Measurements from ENCODE around the gene NSUN7. TPM values are rescaled to one million over a fixed set of nuclear protein-coding genes. Genes with fewer than 3 reads are reported as not detected.
"Not testable (repeated sequence)": the region's sequence is repeated elsewhere in the genome, so short reads cannot be mapped to it uniquely, and the experiment has no call there.

Gene NSUN7
- total RNA-seq, 1 donor from 2014 or later, result 0.79 TPM

GRCh38 chr4:40812386-40812785 is 62.6 kb downstream of the NSUN7 start:
- H3K36me3 ChIP-seq (ENCODE audit: control insufficient read depth, insufficient read depth, low read length), result peaks cover 5% of the 10 kb centered on the region
- H3K4me3 ChIP-seq (ENCODE audit: low read depth, low read length), result no peak overlapping the region
- FAIRE-seq (no peak), DNase-seq (ENCODE audit: low read depth) (peak; percentile 9)
- no peaks in the 10 kb centered on the region for H3K27me3 ChIP-seq (ENCODE audit: control insufficient read depth, insufficient read depth, low read length)
- TF ChIP-seq, protein P1, sequence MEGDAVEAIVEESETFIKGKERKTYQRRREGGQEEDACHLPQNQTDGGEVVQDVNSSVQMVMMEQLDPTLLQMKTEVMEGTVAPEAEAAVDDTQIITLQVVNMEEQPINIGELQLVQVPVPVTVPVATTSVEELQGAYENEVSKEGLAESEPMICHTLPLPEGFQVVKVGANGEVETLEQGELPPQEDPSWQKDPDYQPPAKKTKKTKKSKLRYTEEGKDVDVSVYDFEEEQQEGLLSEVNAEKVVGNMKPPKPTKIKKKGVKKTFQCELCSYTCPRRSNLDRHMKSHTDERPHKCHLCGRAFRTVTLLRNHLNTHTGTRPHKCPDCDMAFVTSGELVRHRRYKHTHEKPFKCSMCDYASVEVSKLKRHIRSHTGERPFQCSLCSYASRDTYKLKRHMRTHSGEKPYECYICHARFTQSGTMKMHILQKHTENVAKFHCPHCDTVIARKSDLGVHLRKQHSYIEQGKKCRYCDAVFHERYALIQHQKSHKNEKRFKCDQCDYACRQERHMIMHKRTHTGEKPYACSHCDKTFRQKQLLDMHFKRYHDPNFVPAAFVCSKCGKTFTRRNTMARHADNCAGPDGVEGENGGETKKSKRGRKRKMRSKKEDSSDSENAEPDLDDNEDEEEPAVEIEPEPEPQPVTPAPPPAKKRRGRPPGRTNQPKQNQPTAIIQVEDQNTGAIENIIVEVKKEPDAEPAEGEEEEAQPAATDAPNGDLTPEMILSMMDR (IDR thresholded peaks at IDR 0.05; ENCODE audit: insufficient read depth, low read length, severe bottlenecking), result no peak

GRCh38 chr4:40812856-40813255 is 63.1 kb downstream of the NSUN7 start:
- FAIRE-seq (no peak), DNase-seq (ENCODE audit: low read depth) (no peak)
- Histone ChIP-seq H3K36me3 (ENCODE audit: control insufficient read depth, insufficient read depth, low read length) (peaks cover 5% of the 10 kb centered on the region), H3K27me3 (ENCODE audit: control insufficient read depth, insufficient read depth, low read length) (no peaks in the 10 kb centered on the region), H3K4me3 (ENCODE audit: low read depth, low read length) (no peak overlapping the region)
- TF ChIP-seq, protein P1 (IDR thresholded peaks at IDR 0.05; ENCODE audit: insufficient read depth, low read length, severe bottlenecking), result no peak

DNA sequence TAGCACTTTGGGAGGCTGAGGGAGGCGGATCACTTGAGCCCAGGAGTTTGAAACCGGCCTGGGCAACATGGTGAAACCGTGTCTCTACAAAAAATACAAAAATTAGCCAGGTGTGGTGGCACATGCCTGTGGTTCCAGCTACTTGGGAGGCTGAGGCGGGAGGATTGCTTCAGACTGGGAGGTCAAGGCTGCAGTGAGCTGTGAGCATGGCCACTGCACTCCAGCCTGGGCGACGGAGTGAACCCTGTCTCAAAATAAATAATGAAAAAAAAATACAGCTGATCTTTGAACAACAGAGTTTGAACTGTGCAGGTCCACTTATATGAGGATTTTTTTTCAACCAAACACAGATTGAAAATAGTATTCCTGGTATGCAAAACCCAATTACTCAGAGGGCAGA is 67.4 kb downstream of the NSUN7 start:
- not testable (repeated sequence) for H3K27me3 ChIP-seq (ENCODE audit: control insufficient read depth, insufficient read depth, low read length); DNase-seq (ENCODE audit: low read depth); FAIRE-seq; H3K4me3 ChIP-seq (ENCODE audit: low read depth, low read length)
- H3K36me3 ChIP-seq (ENCODE audit: control insufficient read depth, insufficient read depth, low read length), result peaks cover 12% of the 10 kb centered on the region

DNA sequence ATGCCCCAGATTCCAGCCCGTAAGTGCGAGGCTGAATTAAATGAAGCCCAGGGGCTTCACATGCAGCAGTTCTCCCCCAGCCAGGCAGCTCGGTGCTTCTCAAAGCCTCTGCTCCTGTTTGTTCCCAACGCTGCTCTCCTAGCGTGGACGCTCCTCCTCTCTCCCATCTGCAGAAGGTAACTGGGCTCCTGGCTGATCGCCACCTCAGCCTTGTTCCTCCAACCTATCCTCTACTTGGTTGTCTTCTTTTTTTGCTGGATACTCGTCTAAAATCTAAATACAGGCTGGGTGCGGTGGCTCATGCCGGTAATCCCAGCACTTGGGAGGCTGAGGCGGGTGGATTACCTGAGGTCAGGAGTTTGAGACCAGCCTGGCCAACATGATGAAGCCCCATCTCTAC is 70.3 kb downstream of the NSUN7 start:
- peaks cover 19% of the 10 kb centered on the region for H3K36me3 ChIP-seq (ENCODE audit: control insufficient read depth, insufficient read depth, low read length)
- H3K27me3 ChIP-seq (ENCODE audit: control insufficient read depth, insufficient read depth, low read length), result no peaks in the 10 kb centered on the region
- DNase-seq (ENCODE audit: low read depth) (no peak), FAIRE-seq (no peak)
- TF ChIP-seq, protein P1 (IDR thresholded peaks at IDR 0.05; ENCODE audit: insufficient read depth, low read length, severe bottlenecking), result no peak
- no peak overlapping the region for H3K4me3 ChIP-seq (ENCODE audit: low read depth, low read length)

- no peaks in the 10 kb centered on the region for H3K27me3 ChIP-seq (ENCODE audit: control insufficient read depth, insufficient read depth, low read length)
- DNase-seq (ENCODE audit: low read depth) (no peak), FAIRE-seq (no peak)
- H3K4me3 ChIP-seq (ENCODE audit: low read depth, low read length), result no peak overlapping the region
- TF ChIP-seq, protein P1 (IDR thresholded peaks at IDR 0.05; ENCODE audit: insufficient read depth, low read length, severe bottlenecking), result no peak
- peaks cover 20% of the 10 kb centered on the region for H3K36me3 ChIP-seq (ENCODE audit: control insufficient read depth, insufficient read depth, low read length)
Observed at GRCh38 chr4:40822420-40823166, 72.8 kb downstream of the NSUN7 start.

GRCh38 chr4:40825014-40825838 is 75.5 kb downstream of the NSUN7 start:
- FAIRE-seq, result peak; percentile 7
- Histone ChIP-seq H3K4me3 (ENCODE audit: low read depth, low read length) (no peak overlapping the region), H3K36me3 (ENCODE audit: control insufficient read depth, insufficient read depth, low read length) (peaks cover 19% of the 10 kb centered on the region), H3K27me3 (ENCODE audit: control insufficient read depth, insufficient read depth, low read length) (no peaks in the 10 kb centered on the region)
- TF ChIP-seq, protein P1 (IDR thresholded peaks at IDR 0.05; ENCODE audit: insufficient read depth, low read length, severe bottlenecking), result no peak
- DNase-seq (ENCODE audit: low read depth), result no peak
